H1 (cell line): ENCODE measurements around the gene RGS5. TPM values are rescaled to one million over a fixed set of nuclear protein-coding genes. Genes with fewer than 3 reads are reported as not detected.

ENCODE experiments used
- CTCF ChIA-PET: fragments of 300-600 bp; sonication (Branson Sonifier 250); formaldehyde crosslinking; loops from one replicate; lab custom pipeline; 2021; ENCODE audit not compliant: partially characterized antibody; lab: Charles Lee
- POLR2A ChIA-PET: fragments of 300-600 bp; sonication (Branson Sonifier 250); formaldehyde crosslinking; loops from one replicate; lab custom pipeline; 2021; ENCODE audit warnings: inconsistent platforms; ENCODE audit not compliant: partially characterized antibody; lab: Charles Lee
- DNase-seq, 2 experiments: peaks; one replicate each; pipeline versions ENCODE4 v3.0.0 to v3.0.0-alpha.2; 2010 to 2022; ENCODE audit warnings: low spot score in 2 of 2, low read depth in 1 of 2, mixed read lengths in 1 of 2
- FAIRE-seq: peaks from 2 replicates; lab custom pipeline; 2011; peaks lifted over from hg19 to GRCh38; lab: Jason Lieb, UNC
- H2AFZ ChIP-seq: 2 replicates; pipeline ENCODE4 v1.8.1; 2012; ENCODE audit warnings: low read length, inconsistent platforms
- H2AK5ac ChIP-seq: 2 replicates; pipeline ENCODE4 v1.6.1; 2013; ENCODE audit warnings: low read depth, low read length
- H2BK120ac ChIP-seq: replicated peaks from 2 replicates; pipeline ENCODE3; 2013; ENCODE audit warnings: low read depth, low read length, inconsistent platforms
- H2BK12ac ChIP-seq: 2 replicates; pipeline ENCODE4 v1.6.1; 2013; ENCODE audit warnings: low read depth, low read length
- H2BK15ac ChIP-seq: 2 replicates; pipeline ENCODE4 v1.6.1; 2013; ENCODE audit warnings: low read length
- H2BK20ac ChIP-seq: 2 replicates; pipeline ENCODE4 v1.6.1; 2013; ENCODE audit warnings: low read length
- H2BK5ac ChIP-seq: 2 replicates; pipeline ENCODE4 v1.6.1; 2013; ENCODE audit warnings: low read depth, low read length
- H3K14ac ChIP-seq: 2 replicates; pipeline ENCODE4 v1.6.1; 2013; ENCODE audit warnings: inconsistent platforms; ENCODE audit not compliant: insufficient read length
- H3K18ac ChIP-seq: 2 replicates; pipeline ENCODE4 v1.6.1; 2013; ENCODE audit warnings: low read length; ENCODE audit errors: extremely low read depth
- H3K23ac ChIP-seq: 2 replicates; pipeline ENCODE4 v1.6.1; 2013; ENCODE audit warnings: inconsistent platforms; ENCODE audit not compliant: insufficient read length
- H3K23me2 ChIP-seq: 2 replicates; pipeline ENCODE4 v1.6.1; 2013; ENCODE audit warnings: low read depth, low read length
- H3K27ac ChIP-seq: 2 replicates; pipeline ENCODE4 v1.6.1; 2011; ENCODE audit warnings: low read depth, low read length, inconsistent platforms
- H3K27me3 ChIP-seq, 4 experiments: replicated peaks in 1 of 4; 1 replicate in 1 of 4; 2 replicates in 3 of 4; pipeline versions ENCODE4 v1.6.1 to v1.8.1; 2011 to 2013; ENCODE audit warnings: low read length in 3 of 4, mild to moderate bottlenecking in 3 of 4, inconsistent platforms in 2 of 4, mixed read lengths in 2 of 4, moderate library complexity in 1 of 4; ENCODE audit not compliant: control insufficient read depth in 3 of 4, insufficient read depth in 3 of 4; ENCODE audit errors: extremely low read depth in 1 of 4
- H3K36me3 ChIP-seq, 4 experiments: 2 replicates each; pipeline versions ENCODE4 v1.6.1 to v1.8.1; 2011 to 2013; ENCODE audit warnings: mild to moderate bottlenecking in 4 of 4, low read length in 3 of 4, moderate library complexity in 2 of 4, control low read depth in 1 of 4, inconsistent platforms in 1 of 4; ENCODE audit not compliant: insufficient read depth in 4 of 4, control insufficient read depth in 2 of 4
- H3K4ac ChIP-seq: replicated peaks from 2 replicates; pipeline ENCODE3; 2013; ENCODE audit warnings: low read length, low read depth, mixed read lengths, inconsistent platforms; ENCODE audit not compliant: insufficient read length
- H3K4me1 ChIP-seq, 4 experiments: replicated peaks in 1 of 4; 1 replicate in 1 of 4; 2 replicates in 3 of 4; pipeline versions ENCODE4 v1.6.1 to v1.8.1; 2011 to 2013; ENCODE audit warnings: low read length in 3 of 4, inconsistent platforms in 2 of 4, mixed read lengths in 1 of 4; ENCODE audit not compliant: insufficient read depth in 4 of 4, control insufficient read depth in 3 of 4
- H3K4me2 ChIP-seq, 2 experiments: 2 replicates each; pipeline versions ENCODE4 v1.6.1 to v1.8.1; 2011 to 2013; ENCODE audit warnings: low read depth in 2 of 2, low read length in 2 of 2, control low read depth in 1 of 2, inconsistent platforms in 1 of 2, mild to moderate bottlenecking in 1 of 2; ENCODE audit not compliant: insufficient read depth in 1 of 2
- H3K4me3 ChIP-seq, 4 experiments: fragments of 200-600, 300-600 bp in 1 of 4; sonication (generic), shearing (Covaris generic), sonication (Bioruptor Twin) in 1 of 4; 2 replicates each; pipeline versions ENCODE4 v1.5.1 to v1.8.1; 2011 to 2016; ENCODE audit warnings: low read length in 4 of 4, low read depth in 3 of 4, control low read depth in 2 of 4, inconsistent platforms in 2 of 4, mild to moderate bottlenecking in 2 of 4, mixed read lengths in 1 of 4, moderate library complexity in 1 of 4; ENCODE audit not compliant: insufficient read depth in 2 of 4; ENCODE audit errors: extremely low read depth in 1 of 4
- H3K56ac ChIP-seq: replicated peaks from 2 replicates; pipeline ENCODE3; 2013; ENCODE audit warnings: low read depth, mild to moderate bottlenecking, mixed read lengths, low read length, inconsistent platforms; ENCODE audit not compliant: insufficient read length
- H3K79me1 ChIP-seq: 2 replicates; pipeline ENCODE4 v1.6.1; 2013; ENCODE audit warnings: low read depth, low read length, control low read depth
- H3K79me2 ChIP-seq, 2 experiments: 2 replicates each; pipeline versions ENCODE4 v1.6.1 to v1.8.1; 2012 to 2013; ENCODE audit warnings: low read length in 2 of 2, mild to moderate bottlenecking in 2 of 2, inconsistent platforms in 1 of 2; ENCODE audit not compliant: insufficient read depth in 2 of 2, control insufficient read depth in 1 of 2
- H3K9ac ChIP-seq, 4 experiments: replicated peaks in 1 of 4; 1 replicate in 1 of 4; 2 replicates in 3 of 4; pipeline versions ENCODE4 v1.6.1 to v1.8.1; 2011 to 2013; ENCODE audit warnings: low read depth in 3 of 4, low read length in 3 of 4, control low read depth in 2 of 4, mild to moderate bottlenecking in 2 of 4, moderate library complexity in 2 of 4, inconsistent platforms in 1 of 4; ENCODE audit errors: extremely low read depth in 1 of 4
- H3K9me3 ChIP-seq, 2 experiments: 2 replicates each; pipeline versions ENCODE4 v1.6.1 to v1.8.1; 2012 to 2013; ENCODE audit warnings: mild to moderate bottlenecking in 2 of 2, moderate library complexity in 2 of 2, control low read depth in 1 of 2, inconsistent platforms in 1 of 2, low read depth in 1 of 2, low read length in 1 of 2, mixed read lengths in 1 of 2; ENCODE audit not compliant: insufficient read depth in 2 of 2
- H4K20me1 ChIP-seq, 2 experiments: replicated peaks in 1 of 2; 2 replicates each; pipeline versions ENCODE3 to v1.8.1; 2011 to 2013; ENCODE audit warnings: inconsistent platforms in 2 of 2, low read length in 2 of 2, mild to moderate bottlenecking in 1 of 2; ENCODE audit not compliant: insufficient read depth in 2 of 2, control insufficient read depth in 1 of 2
- H4K5ac ChIP-seq: 2 replicates; pipeline ENCODE4 v1.6.1; 2013; ENCODE audit warnings: low read length, low read depth, mixed read lengths, inconsistent platforms; ENCODE audit not compliant: insufficient read length
- H4K8ac ChIP-seq: 2 replicates; pipeline ENCODE4 v1.8.0; 2013; ENCODE audit warnings: mild to moderate bottlenecking, moderate library complexity, low read length, inconsistent platforms; ENCODE audit not compliant: insufficient read depth; ENCODE audit errors: extremely low read depth
- H4K91ac ChIP-seq: replicated peaks from 2 replicates; pipeline ENCODE3; 2013; ENCODE audit warnings: low read length, mixed read lengths, inconsistent platforms; ENCODE audit not compliant: insufficient read length
- ASH2L ChIP-seq: fragments of 200-600, 300-600 bp; sonication (generic); IDR thresholded peaks from one replicate; pipeline ENCODE4 v1.7.1; 2017; ENCODE audit warnings: low read length
- BRCA1 ChIP-seq: IDR thresholded peaks from 2 replicates; pipeline ENCODE4 v1.6.1; 2012; ENCODE audit warnings: low read depth, low read length, improper control_type of control experiment
- CBX5 ChIP-seq: fragments of 300-800, 300-1000 bp; sonication (generic); IDR thresholded peaks from 2 replicates; pipeline ENCODE4 v1.7.1; 2016; ENCODE audit warnings: antibody characterized with exemption, low read length, low read depth
- CHD2 ChIP-seq: IDR thresholded peaks from 2 replicates; pipeline ENCODE4 v1.6.1; 2012; ENCODE audit warnings: low read length, improper control_type of control experiment
- GABPA ChIP-seq: IDR thresholded peaks from 2 replicates; pipeline ENCODE4 v1.6.1; 2011; ENCODE audit warnings: mild to moderate bottlenecking, low read length, moderate library complexity, borderline replicate concordance; ENCODE audit not compliant: insufficient read depth
- JUND ChIP-seq: IDR thresholded peaks from 2 replicates; pipeline ENCODE4 v1.6.1; 2011; ENCODE audit warnings: mild to moderate bottlenecking, improper control_type of control experiment, low read length
- KDM4A ChIP-seq: IDR thresholded peaks from one replicate; pipeline ENCODE4 v1.7.1; 2012; ENCODE audit warnings: low read depth, mild to moderate bottlenecking, moderate library complexity, low read length, inconsistent platforms; ENCODE audit not compliant: severe bottlenecking
- NANOG ChIP-seq: IDR thresholded peaks from 2 replicates; pipeline ENCODE4 v1.6.1; 2011; ENCODE audit warnings: low read length, low read depth, mild to moderate bottlenecking, inconsistent platforms; ENCODE audit not compliant: insufficient read depth, poor library complexity, severe bottlenecking
- RAD21 ChIP-seq, 2 experiments: IDR thresholded peaks in 1 of 2; conservative IDR thresholded peaks in 1 of 2; 2 replicates each; pipeline ENCODE4 v1.6.1; 2011; ENCODE audit warnings: low read depth in 2 of 2, low read length in 2 of 2, improper control_type of control experiment in 1 of 2, inconsistent platforms in 1 of 2, mild to moderate bottlenecking in 1 of 2, moderate library complexity in 1 of 2
- SIRT6 ChIP-seq: IDR thresholded peaks from one replicate; pipeline ENCODE4 v1.7.1; 2012; ENCODE audit warnings: low read length, inconsistent platforms
- SIX5 ChIP-seq: IDR thresholded peaks from 2 replicates; pipeline ENCODE4 v1.6.1; 2011; ENCODE audit warnings: mild to moderate bottlenecking, low read depth, low read length
- SP2 ChIP-seq: IDR thresholded peaks from 2 replicates; pipeline ENCODE4 v1.6.1; 2012; ENCODE audit warnings: mild to moderate bottlenecking, low read length, inconsistent platforms
- SUZ12 ChIP-seq: fragments of 200-600 bp; sonication (generic); IDR thresholded peaks from 2 replicates; pipeline ENCODE4 v1.6.1; 2012; ENCODE audit warnings: mild to moderate bottlenecking, inconsistent platforms, low read length, moderate library complexity, mixed read lengths
- WGBS, 2 experiments: shearing (Covaris generic) in 1 of 2; methylation state at CpG; one replicate each; pipeline versions ENCODE4 v1.1.6 to v1.1.7; 2013 to 2015; ENCODE audit warnings: low lambda C conversion rate in 2 of 2, mixed read lengths in 2 of 2, inconsistent platforms in 1 of 2, low coverage in 1 of 2, missing lambda C conversion rate in 1 of 2; ENCODE audit not compliant: insufficient replicate concordance in 2 of 2, insufficient coverage in 1 of 2, insufficient read length in 1 of 2; ENCODE audit errors: extremely low coverage in 1 of 2, missing lambda C conversion rate in 1 of 2; 5-methylcytosine and 5-hydroxymethylcytosine counted together
- polyA plus RNA-seq, 7 experiments: library from polyadenylated mRNA; depleted of rRNA in 3 of 7; stranded (reverse) in 5 of 7; unstranded in 2 of 7; fragments of >200 nt in 5 of 7; fragments of 200-250 nt in 2 of 7; gene quantifications; 1 replicate in 5 of 7; 2 replicates in 1 of 7; 4 replicates in 1 of 7; pipeline versions ENCODE4 v1.2.1 to v1.2.3, GENCODE V29; 2011 to 2013; ENCODE audit warnings: missing spikeins in 2 of 7, mixed read lengths in 2 of 7
- total RNA-seq: library from RNA; stranded (reverse); fragmentation: NEBNext Ultra II Directional; extraction: Animal tissue kit (Norgen Biotek cat#: 25700); gene quantifications from 2 replicates; pipeline ENCODE4 v1.2.1, GENCODE V29; 2021

Gene RGS5
- total and polyA plus RNA-seq, 2 of the 8 experiments (the other 6 are each of a cell fraction or from before 2014, with no cell fraction given), result 75.5 to 103 TPM

DNA sequence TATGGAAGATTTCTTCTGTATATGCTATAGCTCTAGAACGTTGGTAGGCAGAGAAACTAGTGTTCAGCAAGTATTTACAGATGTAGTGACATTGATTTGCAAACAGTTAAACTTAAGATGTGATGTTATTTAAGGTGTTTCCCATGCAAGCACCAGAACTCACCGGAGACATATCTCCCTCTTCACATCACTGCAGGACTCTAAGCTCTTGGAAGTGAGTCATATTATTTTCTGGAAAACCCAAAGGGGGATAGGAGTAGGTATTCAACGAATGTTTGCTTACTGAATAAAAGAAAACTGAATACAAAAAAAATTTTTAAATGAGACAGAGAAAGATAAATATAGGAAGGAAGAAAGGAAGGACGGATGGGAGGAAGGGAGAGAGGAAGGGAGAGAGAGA, 108.5 kb downstream of the RGS5 start:
- H3K9ac ChIP-seq, result no peak overlapping the region
- H4K5ac ChIP-seq, result no peak overlapping the region
- H3K4me2 ChIP-seq, result no peak overlapping the region
- H3K27ac ChIP-seq, result no peak overlapping the region
- H3K27me3 ChIP-seq, result no peaks in the 10 kb centered on the region
- H3K14ac ChIP-seq, result no peak overlapping the region
- H3K4ac ChIP-seq, result no peak overlapping the region
- WGBS, 2 experiments, result 82 to 96% methylated on average over 1 to 4 of the region's 4 CpGs
- H3K4me3 ChIP-seq, result no peak overlapping the region
- no peak overlapping the region for H2BK20ac ChIP-seq
- no peaks in the 10 kb centered on the region for H3K23me2 ChIP-seq
- no peaks in the 10 kb centered on the region for H4K20me1 ChIP-seq
- no peaks in the 10 kb centered on the region for H3K36me3 ChIP-seq
- POLR2A ChIA-PET, result no interaction called here
- H3K56ac ChIP-seq, result no peak overlapping the region
- CTCF ChIA-PET, result interaction anchor here (1.2 to 1.7 kb wide), 2 partner anchors 22 to 215 kb away, joined by 3 to 7 read pairs; no protein-coding TSS in a partner anchor
- H3K4me1 ChIP-seq, result no peaks in the 10 kb centered on the region; a peak in 1 of 7 replicates
- DNase-seq (no peak), FAIRE-seq (no peak)
- H2AFZ ChIP-seq, result no peak overlapping the region
- H4K91ac ChIP-seq, result no peak overlapping the region
- no peak overlapping the region for H2AK5ac ChIP-seq
- no peaks in the 10 kb centered on the region for H3K9me3 ChIP-seq
- H4K8ac ChIP-seq, result no peak overlapping the region
- H3K23ac ChIP-seq, result no peak overlapping the region
- H3K79me1 ChIP-seq, result no peaks in the 10 kb centered on the region
- no peaks in the 10 kb centered on the region for H3K79me2 ChIP-seq
- no peak overlapping the region for H3K18ac ChIP-seq
- no peak overlapping the region for H2BK12ac ChIP-seq
- H2BK5ac ChIP-seq, result no peak overlapping the region
- no peak overlapping the region for H2BK15ac ChIP-seq
- H2BK120ac ChIP-seq, result no peak overlapping the region
- no peak for TF ChIP-seq JUND
- TF ChIP-seq KDM4A, result no peak
- no peak for TF ChIP-seq BRCA1
- TF ChIP-seq SUZ12, result no peak
- no peak for TF ChIP-seq NANOG
- no peak for TF ChIP-seq GABPA
- TF ChIP-seq CBX5, result no peak
- no peak for TF ChIP-seq RAD21 (IDR thresholded peaks at IDR 0.05 in 1 of 2, conservative IDR thresholded peaks at IDR 0.05 in 1 of 2; ENCODE audit: low read depth in 2 of 2, low read length in 2 of 2)
- no peak for TF ChIP-seq SIX5
- TF ChIP-seq CHD2, result no peak
- TF ChIP-seq SP2, result no peak
- TF ChIP-seq ASH2L, result no peak
- TF ChIP-seq SIRT6, result no peak
